ENCODE results near the gene NGF. TPM values are rescaled to one million over a fixed set of nuclear protein-coding genes. Genes with fewer than 3 reads are reported as not detected.
A peak's percentile ranks its signal among the peaks of the same experiment; 100 is the strongest.

The NGF gene
- total and polyA plus RNA-seq, 2 of the 8 experiments (the other 6 are each of a cell fraction or from before 2014, with no cell fraction given) = 1.6 TPM; not detected in 1

DNA sequence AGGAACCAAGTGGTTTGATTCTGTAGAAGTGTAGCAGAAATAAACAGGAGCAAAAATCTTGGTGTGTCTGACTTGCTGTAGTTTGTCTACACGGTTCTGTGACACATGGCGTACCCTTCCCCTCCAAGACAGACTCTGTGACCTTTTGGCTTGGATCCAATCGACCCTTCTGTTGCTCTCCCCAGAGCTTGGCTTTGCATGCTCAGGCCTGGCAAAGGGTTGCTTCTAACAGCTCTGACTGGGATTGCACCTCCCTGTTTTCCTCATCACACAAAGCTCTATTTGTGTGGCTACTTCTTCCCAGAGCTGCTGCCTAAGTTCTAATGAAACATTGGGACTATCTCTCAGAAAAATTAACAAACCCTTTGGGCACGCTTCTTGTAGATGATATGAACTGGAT is 24.0 kb downstream of the NGF start:
- DNase-seq (ENCODE audit: low read depth in 1 of 2, low spot score in 2 of 2) (no peak), FAIRE-seq (no peak)
- Histone ChIP-seq H3K79me2 (ENCODE audit: control insufficient read depth in 1 of 2, insufficient read depth in 2 of 2, low read length in 2 of 2) (no peaks in the 10 kb centered on the region), H3K56ac (replicated peaks; ENCODE audit: insufficient read length, low read depth, low read length) (no peak overlapping the region), H4K5ac (ENCODE audit: insufficient read length, low read depth, low read length) (no peak overlapping the region), H3K36me3 (ENCODE audit: control insufficient read depth in 2 of 4, insufficient read depth in 4 of 4, low read length in 3 of 4) (no peaks in the 10 kb centered on the region), H2BK5ac (ENCODE audit: low read depth, low read length) (no peak overlapping the region), H2AK5ac (ENCODE audit: low read depth, low read length) (no peak overlapping the region), H2BK20ac (ENCODE audit: low read length) (no peak overlapping the region), H3K23me2 (ENCODE audit: low read depth, low read length) (no peaks in the 10 kb centered on the region), H3K9ac (replicated peaks in 1 of 4; ENCODE audit: extremely low read depth in 1 of 4, low read depth in 3 of 4, low read length in 3 of 4) (no peak overlapping the region), H3K23ac (ENCODE audit: insufficient read length) (no peak overlapping the region), H3K4me1 (replicated peaks in 1 of 4; ENCODE audit: control insufficient read depth in 3 of 4, insufficient read depth in 4 of 4, low read length in 3 of 4) (no peaks in the 10 kb centered on the region), H3K9me3 (ENCODE audit: insufficient read depth in 2 of 2, low read depth in 1 of 2, low read length in 1 of 2) (no peaks in the 10 kb centered on the region), H3K4ac (replicated peaks; ENCODE audit: insufficient read length, low read depth, low read length) (no peak overlapping the region), H3K4me3 (ENCODE audit: extremely low read depth in 1 of 4, insufficient read depth in 2 of 4, low read depth in 3 of 4, low read length in 4 of 4) (no peak overlapping the region), H4K20me1 (replicated peaks in 1 of 2; ENCODE audit: control insufficient read depth in 1 of 2, insufficient read depth in 2 of 2, low read length in 2 of 2) (no peaks in the 10 kb centered on the region), H2BK12ac (ENCODE audit: low read depth, low read length) (peak overlapping the region; percentile 55; the same call in 1 of the 2 replicates), H3K79me1 (ENCODE audit: low read depth, low read length) (no peaks in the 10 kb centered on the region), H3K27me3 (replicated peaks in 1 of 4; ENCODE audit: control insufficient read depth in 3 of 4, extremely low read depth in 1 of 4, insufficient read depth in 3 of 4, low read length in 3 of 4) (no peaks in the 10 kb centered on the region), H2BK120ac (replicated peaks; ENCODE audit: low read depth, low read length) (no peak overlapping the region), H2AFZ (ENCODE audit: low read length) (no peak overlapping the region), H2BK15ac (ENCODE audit: low read length) (no peak overlapping the region), H3K14ac (ENCODE audit: insufficient read length) (no peak overlapping the region), H4K91ac (replicated peaks; ENCODE audit: insufficient read length, low read length) (no peak overlapping the region), H3K18ac (ENCODE audit: extremely low read depth, low read length) (no peak overlapping the region), H3K27ac (ENCODE audit: low read depth, low read length) (no peak overlapping the region), H3K4me2 (ENCODE audit: insufficient read depth in 1 of 2, low read depth in 2 of 2, low read length in 2 of 2) (no peak overlapping the region), H4K8ac (ENCODE audit: extremely low read depth, insufficient read depth, low read length) (no peak overlapping the region; the same call in 1 of the 2 replicates)
- ChIA-PET CTCF (ENCODE audit: partially characterized antibody) (interaction anchor here (1.1 to 2.7 kb wide), 4 partner anchors 14 to 281 kb away, joined by 4 to 11 read pairs (median 5); no protein-coding TSS in a partner anchor), POLR2A (ENCODE audit: partially characterized antibody) (no interaction called here)
- 68% methylated on average over 4 of the region's 4 CpGs; no CpG with 5 or more reads in 1 of the 2 experiments for WGBS, 2 experiments (ENCODE audit: extremely low coverage in 1 of 2, insufficient coverage in 1 of 2, insufficient read length in 1 of 2, insufficient replicate concordance in 2 of 2, low coverage in 1 of 2, low lambda C conversion rate in 2 of 2, missing lambda C conversion rate in 1 of 2)
- no peak for TF ChIP-seq TAF7 (optimal IDR thresholded peaks at IDR 0.05; ENCODE audit: borderline replicate concordance, low read depth, low read length)
- no peak for TF ChIP-seq JUND (IDR thresholded peaks at IDR 0.05; ENCODE audit: low read length)
- TF ChIP-seq CBX5 (IDR thresholded peaks at IDR 0.05; ENCODE audit: low read depth, low read length) = no peak
- no peak for TF ChIP-seq KDM1A (IDR thresholded peaks at IDR 0.05; ENCODE audit: borderline replicate concordance, low read length)

Measured in H1 (cell line).